Left colon (tissue), 2 donors: ENCODE measurements around the gene PTGR2. TPM values are rescaled to one million over a fixed set of nuclear protein-coding genes. Genes with fewer than 3 reads are reported as not detected.
"Not testable (repeated sequence)": the region's sequence is repeated elsewhere in the genome, so short reads cannot be mapped to it uniquely, and the experiment has no call there.

Experiments used
- ATAC-seq: fragments of 200-7000 bp; cut with Tn5 transposase; one replicate; pipeline ENCODE4 v1.9.1; 2020; ENCODE audit warnings: mild to moderate bottlenecking, moderate library complexity
- DNase-seq, 2 donors: peaks; one replicate each; pipeline ENCODE4 v3.0.0-alpha.2; 2020
- intact Hi-C, 2 donors: fragments of 100-400 bp; cut with DNase I in 1 of 2; cut with micrococcal nuclease in 1 of 2; formaldehyde crosslinking; loops; one replicate each; pipeline versions ENCODE4 v1.11.2 to v1.14.0; 2022; cut with DNase I, micrococcal nuclease
- total RNA-seq, 2 donors: library from RNA; stranded (reverse); fragmentation: NEBNext Ultra II Directional; extraction: Animal tissue kit (Norgen Biotek cat#: 25700); gene quantifications; one replicate each; pipeline ENCODE4 v1.2.1, GENCODE V29; 2021
- donor health status: DM: no; HTN: no; CAD: no.
- donor health status: DM: yes; HTN: yes; CAD: no.

Gene PTGR2
- total RNA-seq, 2 donors from 2014 or later: 14.7 to 16.0 TPM

- ATAC-seq (no peak), DNase-seq (no peak)
- intact Hi-C loops: loop anchor here (5.0 to 10.0 kb wide), 2 partner anchors 102 to 104 kb away; no protein-coding TSS in a partner anchor
Measured at GRCh38 chr14:73829071-73829470, 22.6 kb upstream of the PTGR2 start.

GRCh38 chr14:73829526-73830431, 21.9 kb upstream of the PTGR2 start:
- intact Hi-C loops: loop anchor here (5.0 to 10.0 kb wide), 2 partner anchors 102 to 105 kb away; no protein-coding TSS in a partner anchor
- ATAC-seq (no peak), DNase-seq (no peak)

- intact Hi-C loops: no loop called here
- ATAC-seq (no peak), DNase-seq (no peak)
Measured at GRCh38 chr14:73833034-73833433, 18.6 kb upstream of the PTGR2 start.

- ATAC-seq: no peak
- intact Hi-C loops: no loop called here
- DNase-seq: no peak
Measured at GRCh38 chr14:73833530-73834260, 17.9 kb upstream of the PTGR2 start.

- DNase-seq (no peak), ATAC-seq (no peak)
- intact Hi-C loops: no loop called here
Measured at GRCh38 chr14:73834261-73834625, 17.4 kb upstream of the PTGR2 start.

- DNase-seq, ATAC-seq, intact Hi-C loops: not testable (repeated sequence)
Measured at GRCh38 chr14:73838293-73839034, 13.2 kb upstream of the PTGR2 start.

- intact Hi-C loops: no loop called here
- ATAC-seq: no peak
- no peak for DNase-seq
Measured at GRCh38 chr14:73842201-73842600, 9.4 kb upstream of the PTGR2 start.

GRCh38 chr14:73842851-73843250, 8.8 kb upstream of the PTGR2 start:
- ATAC-seq (no peak), DNase-seq (no peak)
- intact Hi-C loops: no loop called here

GRCh38 chr14:73843296-73843695, 8.3 kb upstream of the PTGR2 start:
- ATAC-seq: no peak
- no peak for DNase-seq
- intact Hi-C loops: no loop called here

- DNase-seq: no peak
- intact Hi-C loops: no loop called here
- ATAC-seq: no peak
Measured at GRCh38 chr14:73846947-73847346, 4.7 kb upstream of the PTGR2 start.

- intact Hi-C loops: no loop called here
- peak; percentile 11 for ATAC-seq
- no peak for DNase-seq
Measured at GRCh38 chr14:73851000-73851399, 631 bp upstream of the PTGR2 start.

- no peak for DNase-seq
- intact Hi-C loops: no loop called here
- no peak for ATAC-seq
Measured at GRCh38 chr14:73859145-73859544, 7.5 kb downstream of the PTGR2 start.

GRCh38 chr14:73861073-73861472, 9.4 kb downstream of the PTGR2 start:
- ATAC-seq (no peak), DNase-seq (no peak)
- intact Hi-C loops: no loop called here

GRCh38 chr14:73862480-73862879, 10.8 kb downstream of the PTGR2 start:
- no peak for DNase-seq
- intact Hi-C loops: no loop called here
- ATAC-seq: peak; percentile 91

GRCh38 chr14:73863209-73863608, 11.6 kb downstream of the PTGR2 start:
- DNase-seq (no peak), ATAC-seq (no peak)
- intact Hi-C loops: no loop called here

- DNase-seq (no peak), ATAC-seq (no peak)
- intact Hi-C loops: no loop called here
Measured at GRCh38 chr14:73865534-73866113, 14.0 kb downstream of the PTGR2 start.

GRCh38 chr14:73869754-73870153, 18.1 kb downstream of the PTGR2 start:
- ATAC-seq, intact Hi-C loops, DNase-seq: not testable (repeated sequence)

GRCh38 chr14:73870525-73871235, 19.0 kb downstream of the PTGR2 start:
- intact Hi-C loops: no loop called here
- no peak for ATAC-seq
- DNase-seq: no peak
